HG02981 (cell line): ENCODE results near the gene STKLD1.
A peak's percentile ranks its signal among the peaks of the same experiment; 100 is the strongest.

Experiments
- ATAC-seq: cut with Tn5 transposase; IDR thresholded peaks from one replicate; pipeline ENCODE4 v1.9.1; 2021; ENCODE audit warnings: mild to moderate bottlenecking, moderate library complexity; ENCODE audit not compliant: unreplicated experiment

STKLD1 gene

GRCh38 chr9:133405508-133406438 lies 29.6 kb downstream of the STKLD1 start:
- no peak for ATAC-seq

- ATAC-seq, result no peak
Measured at GRCh38 chr9:133406480-133407307, 30.5 kb downstream of the STKLD1 start.

DNA sequence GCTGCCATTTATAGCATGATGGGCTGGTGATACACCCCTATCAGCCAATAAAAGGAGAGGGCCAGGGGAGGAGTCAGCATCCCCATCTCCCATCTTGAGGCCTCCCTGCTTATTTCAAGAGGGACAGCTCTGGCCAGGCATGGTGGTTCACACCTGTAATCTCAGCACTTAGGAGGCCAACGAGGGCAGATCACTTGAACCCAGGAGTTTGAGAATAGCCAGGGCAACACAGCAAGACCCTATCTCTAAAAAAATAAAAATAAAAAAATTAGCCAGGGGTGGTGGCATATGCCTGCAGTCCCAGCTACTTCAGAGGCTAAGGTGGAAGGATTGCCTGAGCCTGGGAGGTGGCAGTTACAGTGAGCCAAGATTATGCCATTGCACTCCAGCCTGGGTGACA lies 31.9 kb downstream of the STKLD1 start:
- no peak for ATAC-seq

- ATAC-seq, result no peak
Measured at GRCh38 chr9:133415170-133415569, 39.0 kb downstream of the STKLD1 start.

DNA sequence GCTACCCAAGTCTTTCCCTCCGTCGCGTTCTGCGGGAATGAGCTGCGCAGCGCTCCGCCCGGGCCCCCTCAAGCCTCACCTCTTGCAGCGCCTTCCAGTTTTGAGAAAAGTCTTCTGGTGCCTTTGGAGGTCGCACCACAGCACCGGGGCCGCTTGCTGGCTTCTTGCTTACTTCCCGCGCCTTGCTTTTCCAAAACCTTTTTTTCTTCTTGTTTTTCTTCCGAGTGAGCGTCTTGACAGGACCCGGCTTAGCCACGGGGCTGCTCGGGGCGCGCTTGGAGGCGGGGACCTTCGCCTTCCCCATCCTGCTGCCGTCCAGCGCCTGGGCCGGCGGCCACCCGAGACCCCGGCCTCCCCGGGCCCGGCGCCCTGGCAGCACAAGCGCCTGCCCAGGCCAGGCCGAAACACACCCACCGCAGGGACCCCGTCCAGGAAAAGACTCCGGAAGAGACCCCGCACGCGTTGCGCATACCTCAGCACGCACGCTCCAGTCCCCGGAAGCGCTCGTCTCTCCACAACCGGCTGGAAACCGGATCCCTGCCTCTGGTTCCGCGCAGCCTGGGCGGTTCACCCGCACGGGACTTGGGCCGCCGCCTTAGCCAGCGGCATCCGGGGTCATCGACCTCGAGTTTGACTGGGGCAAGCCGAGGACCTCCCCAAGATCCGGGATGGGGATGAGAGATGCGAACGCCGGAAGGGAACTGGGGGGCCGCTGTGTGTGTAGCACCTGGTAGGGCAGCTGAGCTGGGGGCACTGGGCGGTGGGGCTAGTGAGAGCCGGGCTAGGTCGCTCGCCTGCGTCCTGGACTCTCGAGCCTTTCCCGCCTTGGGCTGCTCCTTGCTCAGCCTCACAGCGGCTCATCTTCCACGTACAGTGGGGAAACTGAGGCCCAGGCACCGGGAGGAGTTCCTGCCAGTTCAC lies 41.6 kb downstream of the STKLD1 start, which contains the start of gene REXO4:
TSS of gene REXO4 (minus strand) at position 470 of the 921 bp plus-strand sequence. CDS start at position 304, 166 bp downstream.
- peak; percentile 68 for ATAC-seq

GRCh38 chr9:133419005-133419404 lies 42.8 kb downstream of the STKLD1 start:
- no peak for ATAC-seq

DNA sequence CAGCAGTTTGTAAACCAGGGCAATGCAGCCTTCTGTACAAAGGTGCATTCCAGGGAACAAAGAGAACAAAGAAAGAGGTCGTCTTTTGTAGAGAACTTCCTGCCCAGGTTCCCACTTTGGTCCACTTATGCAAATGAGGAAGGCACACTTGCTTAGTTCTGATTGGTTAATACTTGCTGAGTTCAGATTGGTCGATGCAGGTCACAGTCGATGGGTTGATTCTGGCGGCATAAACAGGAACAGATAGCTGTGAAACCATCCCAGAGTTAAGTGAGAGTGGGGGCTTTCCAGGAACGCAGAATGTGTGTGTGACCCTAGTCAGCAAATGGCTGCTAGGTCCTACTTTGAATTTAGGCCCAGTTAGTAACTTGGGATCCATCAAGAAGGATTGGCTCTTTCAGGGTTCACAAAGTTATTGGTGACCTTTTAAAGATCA lies 44.2 kb downstream of the STKLD1 start:
- ATAC-seq, result peak; percentile 36

DNA sequence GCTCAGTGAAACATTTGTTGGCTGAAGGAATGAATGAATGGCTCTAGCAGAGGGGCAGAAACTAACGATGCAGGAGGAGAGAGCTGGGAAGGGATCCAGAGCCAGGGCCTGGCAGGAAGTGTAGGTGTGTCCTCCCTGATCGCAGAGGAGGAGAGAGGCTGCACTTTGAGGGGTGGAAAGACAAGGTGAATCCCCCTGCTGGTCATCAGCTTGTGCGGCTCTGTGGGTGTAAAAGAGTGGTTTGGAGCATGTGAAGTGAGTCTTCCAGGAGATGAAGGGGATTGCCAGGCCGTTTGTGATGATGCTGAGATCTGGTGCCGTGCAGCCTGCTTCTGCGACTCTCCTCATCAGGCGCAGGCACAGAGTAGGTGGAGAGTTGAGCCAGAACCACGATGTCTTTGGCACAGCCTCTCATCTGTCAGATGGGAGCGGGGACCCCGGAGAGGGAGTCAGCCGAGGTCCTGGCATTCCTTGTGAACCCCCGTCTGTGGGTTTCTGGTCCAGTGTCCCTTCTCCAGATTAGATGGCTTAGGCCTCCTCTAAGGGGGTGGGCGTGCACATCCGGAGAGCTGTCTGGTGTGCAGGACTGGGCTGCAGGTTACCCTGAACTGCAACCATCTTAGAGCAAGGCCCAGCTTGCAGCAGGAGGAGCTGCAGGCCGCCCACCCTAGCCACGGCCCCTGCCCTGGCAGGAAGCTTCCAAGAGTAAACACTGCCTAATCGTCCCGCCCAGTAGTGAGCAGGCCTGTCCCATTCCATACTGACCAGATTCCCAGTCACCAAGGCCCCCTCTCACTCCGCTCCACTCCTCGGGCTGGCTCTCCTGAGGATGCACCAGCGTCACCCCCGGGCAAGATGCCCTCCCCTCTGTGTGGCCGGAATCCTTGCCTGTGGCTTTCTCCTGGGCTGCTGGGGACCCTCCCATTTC lies 45.7 kb downstream of the STKLD1 start, which contains the start of gene ADAMTS13:
TSS of gene ADAMTS13 (plus strand) at position 753 of the 928 bp plus-strand sequence. CDS start at position 830, 77 bp downstream.
- ATAC-seq, result no peak

DNA sequence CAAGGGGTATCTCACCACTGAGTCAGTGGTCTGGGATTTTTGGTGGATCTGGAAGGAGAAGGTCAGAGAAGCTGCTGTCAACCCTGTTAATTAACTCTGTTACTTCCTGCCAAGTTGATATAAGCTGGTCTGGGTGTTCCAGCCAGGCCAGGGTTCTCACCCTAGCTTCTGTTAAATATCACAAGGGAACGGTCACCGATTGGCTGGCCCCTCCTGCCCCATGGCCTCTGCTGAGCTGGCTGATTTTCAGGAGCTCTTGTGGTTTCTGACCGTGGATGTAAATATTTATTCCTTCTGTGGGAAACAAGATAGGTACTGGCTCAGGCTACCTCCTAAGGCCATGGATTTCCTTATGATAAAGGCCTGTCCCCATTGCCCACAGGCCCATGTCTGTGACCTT lies 47.0 kb downstream of the STKLD1 start:
- ATAC-seq, result no peak

DNA sequence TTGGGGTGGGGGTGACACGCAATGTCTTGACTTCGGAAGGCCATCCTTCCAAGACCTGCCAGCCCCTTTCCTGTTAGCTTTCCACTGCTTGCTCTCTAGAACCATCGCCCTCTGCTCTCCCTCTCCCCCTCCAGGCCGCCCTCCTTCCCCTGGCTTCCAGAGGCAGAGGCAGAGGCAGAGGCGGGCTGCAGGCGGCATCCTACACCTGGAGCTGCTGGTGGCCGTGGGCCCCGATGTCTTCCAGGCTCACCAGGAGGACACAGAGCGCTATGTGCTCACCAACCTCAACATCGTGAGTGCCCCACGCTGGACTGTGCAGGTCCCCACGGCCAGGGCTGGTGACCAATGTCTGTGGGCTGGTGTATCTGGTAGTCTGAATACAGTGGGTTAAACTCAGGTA lies 48.0 kb downstream of the STKLD1 start:
- no peak for ATAC-seq

- ATAC-seq, result no peak
Measured at GRCh38 chr9:133425049-133425632, 49.0 kb downstream of the STKLD1 start.

DNA sequence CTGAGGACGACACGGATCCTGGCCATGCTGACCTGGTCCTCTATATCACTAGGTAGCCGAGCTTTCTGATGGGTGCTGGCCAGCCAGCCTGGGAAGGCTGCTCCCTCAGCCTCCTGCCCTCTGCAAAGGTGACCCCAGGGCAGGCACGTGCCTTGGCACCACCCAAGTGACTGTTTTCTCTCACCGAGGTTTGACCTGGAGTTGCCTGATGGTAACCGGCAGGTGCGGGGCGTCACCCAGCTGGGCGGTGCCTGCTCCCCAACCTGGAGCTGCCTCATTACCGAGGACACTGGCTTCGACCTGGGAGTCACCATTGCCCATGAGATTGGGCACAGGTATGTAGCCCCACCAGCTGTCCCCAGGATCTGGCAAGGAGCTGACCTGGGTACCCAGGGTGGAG lies 49.8 kb downstream of the STKLD1 start:
- ATAC-seq, result no peak

DNA sequence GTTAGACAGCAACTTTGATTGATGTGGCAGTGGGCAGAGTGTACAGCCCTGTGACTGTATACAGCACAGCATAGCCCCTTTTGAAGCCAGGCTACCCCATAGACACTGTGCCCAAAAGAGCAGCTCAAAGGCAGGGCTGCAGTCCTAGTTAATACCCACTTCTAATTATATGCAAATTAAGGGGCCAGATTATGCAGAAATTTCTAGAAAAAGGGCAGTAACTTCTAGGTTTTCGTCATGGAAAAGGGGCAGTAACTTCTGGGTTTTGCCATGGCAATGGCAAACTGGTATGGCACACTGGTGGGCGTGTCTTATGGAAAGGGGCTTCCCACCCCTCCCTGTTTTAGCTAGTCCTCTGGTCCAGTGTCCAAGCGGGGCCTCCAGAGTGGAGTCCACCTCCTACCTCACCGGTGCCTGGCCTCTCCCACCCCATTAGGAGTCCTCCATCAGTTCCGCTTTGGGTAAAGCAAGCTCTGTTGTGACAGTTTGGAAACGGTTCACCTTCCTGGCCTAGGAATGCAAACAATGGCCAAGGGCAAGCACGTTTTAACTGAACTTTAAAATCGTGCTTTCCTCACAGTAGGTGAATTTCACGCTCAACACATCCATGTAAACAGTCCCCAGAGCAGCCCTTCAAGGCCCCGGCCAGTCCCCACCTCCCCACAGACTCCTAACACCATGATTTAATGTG lies 51.6 kb downstream of the STKLD1 start:
- ATAC-seq, result no peak

DNA sequence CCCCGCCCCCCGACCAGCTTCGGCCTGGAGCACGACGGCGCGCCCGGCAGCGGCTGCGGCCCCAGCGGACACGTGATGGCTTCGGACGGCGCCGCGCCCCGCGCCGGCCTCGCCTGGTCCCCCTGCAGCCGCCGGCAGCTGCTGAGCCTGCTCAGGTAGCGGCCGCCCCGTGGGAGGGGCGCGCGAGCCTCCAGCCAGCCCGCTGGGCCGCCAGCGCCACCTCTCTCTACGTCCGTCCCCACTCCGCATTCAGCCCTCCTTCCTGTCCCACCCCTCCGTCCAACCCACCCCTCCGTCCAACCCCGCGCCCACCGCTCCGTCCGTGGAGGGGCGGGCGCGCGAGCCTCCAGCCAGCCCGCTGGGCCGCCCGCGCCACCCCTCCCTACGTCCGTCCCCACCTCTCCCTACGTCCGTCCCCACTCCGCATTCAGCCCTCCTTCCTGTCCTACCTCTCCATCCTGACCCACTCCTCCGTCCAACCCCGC lies 52.5 kb downstream of the STKLD1 start:
- no peak for ATAC-seq

DNA sequence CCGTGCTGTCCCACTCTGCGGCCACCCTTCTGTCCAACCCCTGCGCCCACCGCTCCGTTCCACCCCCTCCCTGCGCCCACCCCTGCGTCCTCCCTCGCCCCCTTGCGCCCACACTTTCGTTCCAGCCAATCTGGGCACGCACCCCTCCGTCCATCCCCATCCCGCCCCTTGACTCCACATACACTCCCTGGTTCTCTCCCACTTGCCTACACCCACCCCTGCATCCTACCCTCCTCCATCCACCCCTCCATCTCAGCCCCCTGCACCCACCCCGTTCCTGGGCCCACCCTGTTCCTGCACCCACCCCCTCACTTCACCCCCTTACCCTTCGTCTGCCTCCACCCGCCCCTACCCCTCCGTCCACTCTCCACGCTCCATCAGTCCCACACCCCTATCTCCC lies 53.0 kb downstream of the STKLD1 start:
- ATAC-seq, result no peak

GRCh38 chr9:133429641-133430161 lies 53.5 kb downstream of the STKLD1 start:
- ATAC-seq, result no peak

GRCh38 chr9:133430244-133430643 lies 54.1 kb downstream of the STKLD1 start:
- no peak for ATAC-seq

- no peak for ATAC-seq
Measured at GRCh38 chr9:133433351-133433843, 57.2 kb downstream of the STKLD1 start.
